Stimulated activated CD4-positive, alpha-beta T cell treated with anti-CD3 and anti-CD28 coated beads, Interleukin-4, amount 100 ng/mL, for 24 hours (primary cell): ENCODE measurements around the gene OXT.

ENCODE experiments used
- DNase-seq: peaks from one replicate; pipeline ENCODE4 v3.0.0-alpha.2; 2020

The OXT gene

GRCh38 chr20:3115190-3116107 lies 44.0 kb downstream of the OXT start:
- DNase-seq, result peak; percentile 12

DNA sequence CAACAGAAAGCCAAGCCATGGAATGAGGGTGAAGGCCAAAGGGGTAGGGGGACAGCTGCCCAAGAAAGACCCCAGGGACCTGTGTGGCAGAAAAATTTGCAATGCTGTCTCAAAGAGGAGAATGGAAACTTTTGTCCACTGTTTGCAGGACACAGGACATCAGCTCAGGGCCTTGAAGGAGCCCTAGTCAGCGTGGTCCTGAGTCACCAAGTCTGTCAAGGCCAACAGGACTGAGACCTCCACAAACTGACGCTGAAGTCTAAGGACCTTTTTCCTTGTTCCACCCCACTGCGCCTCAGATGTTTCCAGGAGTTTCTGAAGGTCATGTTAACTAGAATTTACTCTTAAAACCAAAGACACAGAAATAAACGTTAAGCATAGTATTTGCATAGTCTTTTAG lies 44.9 kb downstream of the OXT start:
- DNase-seq, result no peak

DNA sequence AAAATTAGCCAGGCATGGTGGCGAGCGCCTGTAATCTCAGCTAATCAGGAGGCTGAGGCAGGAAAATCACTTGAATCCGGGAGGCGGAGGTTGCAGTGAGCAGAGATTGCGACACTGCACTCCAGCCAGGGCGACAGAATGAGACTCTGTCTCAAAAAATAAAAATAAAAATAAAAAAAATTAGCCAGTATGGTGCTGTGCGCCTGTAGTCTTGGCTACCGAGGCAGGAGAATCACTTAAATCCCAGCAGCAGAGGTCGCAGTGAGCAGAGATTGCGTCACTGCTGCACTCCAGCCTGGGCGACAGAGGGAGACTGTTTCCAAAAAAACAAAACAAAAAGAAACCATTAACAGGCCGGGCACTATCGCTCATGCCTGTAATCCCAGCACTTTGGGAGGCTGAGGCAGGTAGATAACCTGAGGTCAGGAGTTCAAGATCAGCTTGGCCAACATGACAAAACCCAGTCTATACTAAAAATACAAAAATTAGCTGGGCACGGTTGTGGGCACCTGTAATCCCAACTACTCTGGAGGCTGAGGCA lies 46.5 kb downstream of the OXT start:
- DNase-seq, result peak; percentile 55

DNA sequence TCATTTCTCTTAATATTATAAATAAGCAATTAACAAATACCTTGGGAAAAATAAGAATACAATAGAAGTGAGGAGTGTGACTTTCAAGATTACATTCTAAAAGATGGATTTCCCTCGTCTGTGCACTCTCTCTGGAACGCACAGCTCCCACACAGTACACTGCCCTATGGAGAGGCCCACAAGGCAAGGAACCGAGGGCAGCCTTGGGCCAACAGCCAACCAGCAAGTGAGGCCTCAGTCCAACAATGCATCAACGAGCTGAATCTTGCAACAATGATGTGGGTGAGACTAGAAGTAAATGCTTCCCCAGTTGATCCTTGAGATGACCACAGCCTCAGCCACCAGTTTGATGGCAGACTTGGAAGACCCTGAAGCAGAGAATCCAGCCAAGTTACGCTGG lies 47.6 kb downstream of the OXT start:
- no peak for DNase-seq

DNA sequence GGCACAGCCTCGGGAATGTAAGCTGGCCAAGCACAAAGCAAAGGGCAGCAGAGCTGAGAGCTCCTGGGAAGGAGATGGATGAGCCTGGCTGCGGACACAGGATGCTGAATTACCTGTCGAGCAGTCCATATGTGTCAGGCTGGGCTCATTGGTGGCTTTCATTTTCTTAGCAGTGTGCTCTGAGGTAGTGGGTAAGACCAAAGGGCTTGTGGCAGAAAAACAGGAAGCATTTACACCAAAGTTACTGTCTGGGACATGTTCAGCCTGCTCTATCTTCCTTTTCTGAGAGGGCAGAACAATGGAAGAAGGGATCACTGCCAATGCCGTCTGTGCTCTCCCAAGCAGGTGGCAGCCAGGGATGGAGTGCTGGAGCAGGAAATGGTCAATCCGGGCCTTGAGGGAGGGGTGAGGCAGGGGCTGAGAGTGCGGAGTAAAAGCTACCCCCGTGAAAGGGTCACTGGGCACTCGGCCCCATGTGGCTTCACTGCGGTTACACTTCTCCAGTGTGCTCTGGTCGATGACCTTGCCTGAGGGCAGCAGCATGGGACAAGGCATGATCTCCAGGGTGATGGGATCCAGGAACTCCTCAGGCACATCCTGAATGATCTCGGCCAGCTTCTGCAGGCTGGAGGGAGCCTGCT lies 50.0 kb downstream of the OXT start:
- no peak for DNase-seq
